Stimulated activated CD8-positive, alpha-beta memory T cell treated with anti-CD3 and anti-CD28 coated beads, Interleukin-4, amount 100 ng/mL, for 1 hour (primary cell): ENCODE measurements around the gene CRTAP.
"Not testable (repeated sequence)": the region's sequence is repeated elsewhere in the genome, so short reads cannot be mapped to it uniquely, and the experiment has no call there.

ENCODE experiments used
- DNase-seq, 2 donors: peaks; one replicate each; pipeline ENCODE4 v3.0.0-alpha.2; 2020; ENCODE audit warnings: low read depth in 2 of 2, low spot score in 1 of 2

The CRTAP gene

DNA sequence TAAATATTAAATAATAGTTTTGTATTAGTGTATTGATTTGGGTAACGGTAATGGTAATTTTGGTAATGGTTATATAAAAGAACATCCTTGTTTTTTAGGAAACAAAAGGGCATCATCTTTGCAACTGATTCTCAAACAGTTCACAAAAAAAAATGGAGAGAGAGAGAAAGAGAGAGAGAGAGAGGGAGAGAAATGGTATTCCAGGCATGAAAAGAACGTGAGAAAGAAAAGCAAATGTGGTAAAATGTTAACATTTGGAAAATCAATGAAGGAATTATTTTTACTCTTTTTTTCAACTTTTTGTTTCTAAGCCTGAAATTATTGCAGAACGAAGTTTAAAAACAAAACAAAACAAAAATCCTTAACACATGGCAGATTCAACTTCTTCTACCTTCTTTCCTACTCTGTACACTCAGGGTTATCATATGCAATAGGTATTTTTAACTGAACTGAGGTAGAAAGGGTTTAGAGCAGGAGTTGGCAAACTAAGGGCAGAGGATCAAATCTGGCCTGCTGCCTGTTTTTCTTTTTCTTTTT lies 14.6 kb upstream of the CRTAP start:
- DNase-seq, result no peak

DNA sequence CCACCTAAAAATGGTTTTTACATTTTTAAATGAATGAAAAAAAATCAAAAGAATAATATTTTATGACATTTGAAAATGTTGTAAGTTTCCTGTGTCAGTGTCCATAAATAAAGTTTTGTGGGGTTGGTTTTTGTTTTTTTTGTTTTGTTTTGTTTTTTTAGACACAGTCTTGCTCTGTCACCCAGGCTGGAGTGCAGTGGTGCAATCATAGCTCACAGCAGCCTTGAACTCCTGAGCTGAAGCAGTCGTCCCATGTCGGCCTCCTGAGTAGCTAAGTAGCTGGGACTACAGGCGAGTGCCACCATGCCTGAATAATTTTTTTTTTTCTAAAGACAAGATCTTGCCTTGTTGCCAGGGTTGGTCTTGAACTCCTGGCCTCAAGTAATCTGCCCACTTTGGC lies 14.1 kb upstream of the CRTAP start:
- no peak for DNase-seq

DNA sequence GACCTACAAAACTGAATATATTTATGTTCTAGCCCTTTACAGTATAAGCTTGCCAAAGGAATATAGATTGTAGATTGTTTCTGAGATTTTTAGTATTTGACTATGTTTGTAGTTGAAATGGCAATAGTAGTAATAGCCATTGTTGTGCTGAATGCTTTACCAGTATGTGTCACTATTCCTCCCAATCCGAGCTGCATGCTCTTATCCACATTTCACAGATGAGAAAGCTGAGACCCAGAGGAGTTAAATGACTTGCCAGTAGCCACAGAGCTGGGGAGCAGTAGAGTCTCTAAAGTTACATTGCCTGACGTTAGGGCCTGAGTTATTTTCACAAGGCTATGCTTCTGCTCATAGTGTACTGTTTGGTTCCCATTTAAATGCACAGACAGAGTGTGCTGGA lies 13.6 kb upstream of the CRTAP start:
- no peak for DNase-seq

DNA sequence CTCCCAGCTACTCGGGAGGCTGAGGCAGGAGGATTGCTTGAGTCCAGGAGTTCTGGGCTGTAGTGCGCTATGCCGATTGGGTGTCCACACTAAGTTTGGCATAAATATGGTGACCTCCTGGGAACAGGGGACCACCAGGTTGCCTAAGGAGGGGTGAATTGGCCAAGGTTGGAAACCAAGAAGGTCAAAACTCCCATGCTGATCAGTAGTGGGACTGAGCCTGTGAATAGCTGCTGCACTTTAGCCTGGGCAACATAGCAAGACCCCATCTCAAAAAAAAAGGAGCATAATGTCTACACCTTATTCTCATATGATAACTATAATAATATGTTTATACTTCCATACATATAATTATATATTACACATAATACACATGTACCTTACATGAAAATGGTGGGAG lies 10.8 kb upstream of the CRTAP start:
- no peak for DNase-seq

DNA sequence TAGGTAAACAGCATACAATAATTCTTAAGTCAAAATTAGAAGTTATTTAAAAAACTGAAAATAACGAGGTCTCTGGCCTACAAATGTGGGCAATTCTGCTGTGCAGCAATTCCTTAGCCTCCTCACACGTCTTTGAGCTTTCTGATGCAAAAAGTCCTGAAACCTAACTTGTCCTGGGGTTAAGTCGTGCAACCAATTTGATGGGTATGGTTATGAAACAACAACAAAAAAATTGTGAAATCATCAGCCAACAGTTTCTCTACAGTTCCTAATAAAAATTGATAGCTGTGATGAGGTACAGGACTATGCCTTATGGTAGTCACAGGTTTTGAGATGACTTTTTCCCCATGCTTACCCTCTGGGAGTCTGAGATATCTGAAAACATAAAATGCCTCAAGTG lies 10.3 kb upstream of the CRTAP start:
- DNase-seq, result no peak

DNA sequence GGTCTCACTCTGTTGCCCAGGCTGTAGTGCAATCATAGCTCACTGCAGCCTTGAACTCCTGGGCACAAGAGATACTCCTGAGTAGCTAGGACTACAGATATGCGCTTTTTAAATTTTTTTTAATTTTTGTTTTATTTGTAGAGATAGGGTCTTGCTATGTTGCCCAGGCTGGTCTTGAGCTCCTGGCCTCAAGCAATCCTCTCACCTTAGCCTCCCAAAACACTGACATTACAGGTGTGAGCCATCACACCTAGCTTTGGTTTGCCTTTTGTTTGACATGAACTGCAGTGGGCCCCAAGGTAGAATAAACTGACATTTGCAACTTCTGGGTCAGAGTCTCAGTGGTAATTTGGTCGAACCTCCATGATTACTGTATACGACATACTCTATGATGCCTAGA lies 9.0 kb upstream of the CRTAP start:
- DNase-seq, result no peak

DNA sequence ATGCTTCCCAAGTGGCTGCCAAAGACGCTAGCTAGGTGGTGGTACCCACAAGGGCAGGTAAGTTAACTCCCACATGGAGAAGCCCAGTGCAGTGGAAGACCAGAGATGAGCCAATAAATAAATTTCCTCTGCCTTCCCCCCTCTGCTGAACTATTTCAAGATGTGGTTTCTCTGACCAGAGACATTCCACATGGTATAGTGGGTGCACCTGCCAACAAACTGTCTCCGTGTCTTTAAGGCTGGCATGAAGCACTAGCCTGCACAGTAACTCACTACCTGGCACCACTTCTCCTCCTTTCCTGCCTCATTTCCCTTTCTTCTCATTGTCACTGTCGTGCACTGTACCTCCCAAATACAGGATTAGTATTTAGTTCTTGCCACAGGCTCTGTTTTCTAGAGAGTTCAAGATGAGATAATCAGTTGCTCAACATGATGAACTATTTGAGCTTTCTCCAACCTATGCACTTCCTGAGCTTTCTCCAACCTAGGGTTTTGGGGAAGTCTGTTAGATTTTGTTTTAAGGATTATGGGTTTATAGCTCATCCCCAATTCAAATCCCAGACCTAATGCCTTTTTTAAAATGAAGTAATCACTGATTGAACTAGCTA lies 8.4 kb upstream of the CRTAP start:
- no peak for DNase-seq

DNA sequence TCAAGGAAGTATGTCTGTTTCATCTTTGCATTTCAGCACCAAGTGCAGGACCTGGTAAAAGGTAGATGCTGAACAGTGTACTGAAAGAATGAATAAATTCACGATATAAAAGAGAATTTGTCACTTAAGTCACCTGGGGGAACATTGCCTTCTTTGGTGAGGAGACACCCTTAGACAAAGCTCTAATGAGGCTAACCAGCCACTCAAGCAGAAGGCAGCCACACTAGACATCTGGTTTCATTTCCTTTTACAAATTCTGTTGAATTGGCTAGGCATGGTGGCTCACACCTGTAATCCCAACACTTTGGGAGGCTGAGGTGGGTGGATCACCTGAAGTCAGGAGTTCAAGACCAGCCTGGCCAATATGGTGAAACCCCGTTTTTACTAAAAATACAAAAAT lies 7.0 kb upstream of the CRTAP start:
- not testable (repeated sequence) for DNase-seq

DNA sequence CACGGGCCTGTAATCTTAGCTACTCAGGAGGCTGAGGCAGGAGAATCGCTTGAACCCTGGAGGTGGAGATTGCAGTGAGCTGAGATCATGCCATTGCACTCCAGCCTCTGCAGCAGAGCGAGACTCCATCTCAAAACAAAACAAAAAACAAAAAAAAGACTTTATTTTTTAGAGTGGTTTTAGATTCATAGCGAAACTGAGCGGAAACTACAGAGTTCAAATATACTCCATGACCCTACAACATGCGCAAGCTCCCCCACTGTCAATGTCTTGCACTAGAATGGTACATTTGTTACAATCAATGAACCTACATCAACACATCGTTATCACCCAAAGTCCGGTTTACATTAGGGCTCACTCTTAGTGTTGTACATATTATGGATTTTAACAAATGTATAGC lies 2.2 kb upstream of the CRTAP start:
- DNase-seq, result no peak

DNA sequence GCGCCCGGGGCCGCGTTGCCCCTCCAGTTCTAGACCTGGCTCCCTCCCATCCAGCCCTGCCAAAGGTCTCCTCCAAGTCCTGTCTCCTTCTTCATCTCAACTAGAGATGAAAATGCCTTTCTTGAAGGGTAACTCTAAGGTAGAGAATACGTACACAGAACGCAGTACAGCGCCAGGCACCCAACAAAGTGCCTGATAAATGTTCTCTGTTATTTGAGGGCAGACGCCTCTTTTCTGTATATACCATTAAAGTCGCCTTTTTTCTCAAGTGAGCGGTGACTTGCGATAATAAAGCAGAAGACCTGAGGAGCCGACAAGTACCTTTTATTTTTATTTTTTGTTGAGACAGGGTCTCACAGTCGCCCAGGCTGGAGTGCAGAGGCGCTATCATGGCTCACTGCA lies 809 bp downstream of the CRTAP start:
- no peak for DNase-seq

DNA sequence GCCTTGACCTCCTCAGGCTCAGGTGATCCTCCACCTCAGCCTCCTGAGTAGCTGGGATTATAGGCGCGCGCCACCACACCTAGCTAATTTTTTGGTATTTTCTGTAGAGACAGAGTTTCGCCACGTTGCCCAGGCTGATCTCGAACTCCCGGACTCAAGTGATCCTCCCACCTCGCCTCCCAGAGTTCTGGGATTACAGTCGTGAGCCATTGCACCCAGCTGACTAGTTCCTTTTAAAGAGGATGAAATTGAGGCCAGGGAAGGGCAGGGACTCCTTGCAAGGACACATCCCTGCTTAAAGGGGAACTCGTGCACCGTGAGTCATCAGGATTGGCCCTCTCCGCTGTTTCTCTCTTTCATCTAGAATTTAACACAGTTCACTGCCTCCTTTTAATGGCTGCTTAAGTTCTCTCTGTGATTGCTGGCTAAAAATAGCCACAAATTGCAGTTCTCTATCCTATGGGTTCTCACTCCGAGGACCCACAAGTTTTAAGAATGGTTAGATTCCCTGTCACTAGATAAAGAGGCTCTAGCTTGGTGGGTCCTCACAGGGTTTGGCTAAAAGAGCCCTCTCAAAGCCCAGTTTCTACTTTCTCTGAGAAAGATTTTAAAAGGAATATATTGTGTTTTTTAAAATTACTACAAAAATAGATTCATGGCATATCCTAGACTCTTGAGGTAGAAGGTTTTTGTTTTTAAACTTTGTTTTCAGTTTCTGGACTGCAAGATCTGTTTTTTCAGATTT lies 1.4 kb downstream of the CRTAP start:
- DNase-seq, result no peak

DNA sequence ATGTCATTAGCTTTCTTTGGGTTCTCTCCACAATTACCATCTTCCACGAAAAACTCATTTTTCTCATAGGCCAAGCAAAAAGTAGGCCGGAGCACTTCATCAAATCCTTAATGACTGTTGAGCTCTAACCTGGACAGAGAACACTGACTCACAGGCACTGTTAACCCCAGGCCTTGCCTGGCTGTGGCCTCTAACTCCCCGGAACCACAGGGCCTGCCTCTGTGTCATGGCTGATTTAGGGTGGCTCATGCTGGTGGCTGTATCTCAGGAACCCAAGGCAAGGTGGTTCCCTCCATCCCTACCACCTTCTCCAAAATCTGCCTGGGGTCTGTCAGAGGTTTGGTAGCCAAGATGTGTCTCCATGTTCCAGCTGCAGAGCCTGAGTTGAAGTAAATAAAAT lies 3.6 kb downstream of the CRTAP start:
- DNase-seq, result no peak

DNA sequence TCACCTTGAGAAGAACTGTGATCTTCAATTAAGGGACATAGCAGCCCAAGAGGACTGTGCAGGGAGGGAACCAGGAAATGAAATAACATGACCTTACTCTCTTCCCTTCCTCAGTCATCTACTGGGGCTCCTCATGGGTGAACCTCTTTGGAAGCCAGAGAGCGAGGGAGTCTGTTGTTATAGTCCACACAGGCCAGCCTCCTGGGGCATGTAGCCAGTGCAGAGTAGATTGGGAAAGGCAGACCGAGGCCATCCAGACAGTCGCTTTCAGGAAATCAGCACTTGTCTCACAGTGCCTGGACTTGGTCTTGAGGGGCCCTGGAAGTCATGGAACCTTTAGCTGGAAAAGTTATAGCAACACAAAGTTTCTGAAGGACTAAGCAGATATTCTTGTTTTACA lies 6.1 kb downstream of the CRTAP start:
- DNase-seq, result no peak

DNA sequence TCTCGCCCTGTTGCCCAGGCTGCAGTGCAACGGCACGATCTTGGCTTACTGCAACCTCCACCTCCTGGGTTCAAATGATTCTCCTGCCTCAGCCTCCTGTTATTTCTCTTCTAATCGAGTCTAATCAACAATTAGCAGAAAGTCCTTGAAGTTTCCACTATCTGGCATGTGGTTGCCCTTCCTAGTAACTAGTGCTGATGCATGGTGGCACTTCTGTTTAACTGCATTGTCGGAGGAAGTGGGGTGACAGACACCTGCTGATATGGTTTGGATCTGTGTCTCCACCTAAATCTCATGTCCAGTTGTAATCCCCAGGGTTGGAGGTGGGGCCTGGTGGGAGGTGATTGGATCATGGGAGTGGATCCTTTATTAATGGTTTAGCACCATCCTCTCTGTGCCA lies 9.2 kb downstream of the CRTAP start:
- no peak for DNase-seq

DNA sequence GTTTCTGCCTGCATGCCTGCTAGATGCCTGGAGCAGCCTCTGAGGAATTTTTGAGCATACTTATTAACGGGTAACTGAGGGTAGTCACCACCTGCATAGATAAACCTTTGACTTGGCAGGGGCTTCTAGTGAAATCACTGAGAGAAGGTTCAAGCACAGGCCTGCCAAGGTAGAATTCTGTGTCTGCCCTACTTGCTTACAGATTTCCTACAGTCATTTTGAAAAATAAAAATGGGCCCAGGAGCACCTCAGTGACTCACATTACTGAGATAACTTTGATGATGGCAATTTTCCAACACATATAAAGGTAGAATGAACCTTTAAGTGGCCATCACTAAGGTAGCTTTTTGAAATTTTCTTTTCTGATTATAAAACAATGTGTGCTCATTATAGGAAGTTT lies 10.8 kb downstream of the CRTAP start:
- DNase-seq, result no peak

DNA sequence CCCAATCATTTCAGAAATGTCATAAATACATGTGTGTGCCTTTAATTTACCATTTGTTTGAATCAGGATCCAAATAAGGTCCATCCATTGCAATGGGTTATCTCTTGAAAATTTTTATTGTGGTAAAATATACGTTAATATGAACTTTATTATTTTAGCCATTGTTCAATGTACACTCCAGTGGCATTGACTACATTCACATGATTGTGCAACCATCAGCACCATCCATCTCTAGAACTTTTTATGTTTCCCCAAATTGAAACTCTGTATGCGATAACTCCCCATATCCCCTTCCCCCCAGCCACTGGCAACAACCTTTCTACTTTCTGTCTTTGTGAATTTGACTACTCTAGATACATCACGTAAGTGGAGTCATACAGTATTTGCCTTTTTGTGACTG lies 12.0 kb downstream of the CRTAP start:
- DNase-seq, result no peak

DNA sequence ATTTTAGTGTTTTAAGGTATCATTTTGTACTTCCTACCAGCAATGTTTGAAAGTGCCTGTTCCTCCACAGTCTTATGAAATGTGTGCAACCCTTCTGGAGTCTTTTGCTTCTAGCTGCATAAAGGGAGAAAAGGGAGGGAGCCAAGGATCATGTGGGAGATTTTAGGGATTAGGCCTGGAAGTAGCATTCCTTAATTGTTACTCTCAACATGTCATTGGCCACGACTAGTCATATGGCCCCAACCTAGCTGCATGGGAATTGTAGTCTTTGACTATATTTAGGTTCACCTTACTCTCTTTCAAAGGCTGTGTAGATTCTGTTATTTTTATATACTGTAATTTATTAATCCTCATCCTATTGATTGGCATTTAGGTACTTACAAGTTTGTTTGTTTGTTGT lies 14.9 kb downstream of the CRTAP start:
- DNase-seq, result no peak

DNA sequence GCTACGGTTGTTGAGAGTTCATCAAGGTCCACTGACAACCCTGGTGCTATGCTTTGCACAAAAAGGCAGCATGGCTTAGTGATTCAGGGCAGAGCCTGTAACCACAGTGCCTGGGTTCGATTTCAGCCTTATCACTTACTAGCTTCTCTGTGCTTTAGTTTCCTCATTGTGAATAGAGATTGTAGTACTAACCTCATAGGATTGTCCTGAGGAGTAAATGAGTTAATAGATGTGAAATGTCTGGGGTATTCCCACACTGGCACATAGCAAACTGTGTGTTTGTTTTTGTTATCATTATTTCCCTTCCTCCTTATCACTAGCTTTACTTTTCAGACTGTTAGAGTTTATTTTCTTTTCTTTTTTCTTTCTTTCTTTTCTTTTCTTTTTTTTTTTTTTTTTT lies 16.3 kb downstream of the CRTAP start:
- DNase-seq, result no peak

DNA sequence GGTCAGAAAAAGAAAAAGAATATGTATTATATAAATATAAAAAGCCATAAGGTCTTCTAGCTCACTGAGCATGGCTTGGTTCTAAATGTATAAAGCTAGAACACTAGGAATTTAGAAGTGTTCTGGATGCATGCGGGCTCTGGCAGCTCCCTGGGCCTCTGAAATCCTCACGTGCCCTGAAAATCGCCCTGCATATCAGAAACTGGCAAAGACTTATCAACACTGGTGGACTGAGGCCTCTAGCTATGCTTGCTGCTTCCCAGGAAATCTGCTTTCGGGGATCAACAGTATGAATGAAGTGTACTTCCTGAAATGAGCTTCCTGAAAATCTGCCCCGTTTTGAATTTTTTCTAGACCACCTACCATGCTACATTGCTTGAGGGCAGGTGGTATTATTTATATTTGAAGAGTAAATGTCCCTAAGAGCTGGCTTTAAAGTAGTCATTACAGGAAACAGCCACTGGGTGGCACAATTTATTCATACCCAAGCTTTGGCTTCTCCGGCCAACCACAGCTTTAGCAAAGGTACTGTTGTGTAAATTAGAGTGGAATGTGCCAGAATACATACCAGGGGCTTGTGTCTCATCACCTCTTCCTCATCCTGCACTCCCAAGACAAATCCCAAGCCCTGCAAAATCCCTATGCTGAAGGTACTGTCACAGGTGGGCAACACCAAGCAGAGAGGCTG lies 17.7 kb downstream of the CRTAP start:
- DNase-seq, result peak in 1 of 2 donors; percentile 10

DNA sequence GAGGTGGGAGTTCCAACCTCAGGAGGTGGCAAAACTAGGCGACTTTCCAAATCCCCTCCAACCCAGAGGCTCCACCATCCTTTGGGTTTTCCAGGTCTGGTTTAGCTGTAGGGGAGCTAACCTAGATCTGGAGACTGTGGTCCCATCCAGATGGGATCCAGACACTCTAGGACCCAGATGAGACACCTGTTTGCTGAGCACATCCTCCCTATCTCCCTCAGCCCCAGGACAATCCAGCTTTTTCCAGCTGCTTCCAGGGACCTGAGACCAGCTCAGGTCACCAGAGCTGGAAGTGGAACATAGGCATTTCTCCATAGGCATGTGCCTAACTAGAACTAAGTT lies 18.2 kb downstream of the CRTAP start:
- no peak for DNase-seq

DNA sequence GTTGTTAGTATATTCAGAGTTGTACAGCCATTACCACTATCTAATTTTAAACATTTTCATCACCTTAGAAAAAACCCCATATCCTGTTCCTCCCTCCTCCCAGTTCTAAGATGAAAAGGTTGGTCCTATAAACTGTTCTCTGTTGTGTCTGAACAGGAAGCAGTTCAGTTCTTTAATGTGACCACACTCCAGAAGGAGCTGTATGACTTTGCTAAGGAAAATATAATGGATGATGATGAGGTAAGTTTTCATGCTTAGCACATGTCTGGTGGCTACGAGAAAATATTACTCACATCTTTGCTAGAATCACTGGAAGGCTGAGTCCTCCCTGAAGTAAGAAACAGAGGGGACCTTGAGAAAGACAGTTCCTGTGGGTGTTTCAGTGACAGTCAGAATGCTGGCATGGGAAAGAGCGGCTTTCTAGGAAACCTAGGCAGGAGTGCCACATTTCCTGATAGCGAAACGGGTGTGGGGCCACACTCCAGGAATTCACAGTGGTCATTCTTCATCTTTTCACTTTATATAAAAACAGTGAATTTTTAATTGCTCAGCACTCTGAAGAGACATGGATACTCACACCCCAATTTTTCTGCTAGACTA lies 20.3 kb downstream of the CRTAP start:
- DNase-seq, result no peak

DNA sequence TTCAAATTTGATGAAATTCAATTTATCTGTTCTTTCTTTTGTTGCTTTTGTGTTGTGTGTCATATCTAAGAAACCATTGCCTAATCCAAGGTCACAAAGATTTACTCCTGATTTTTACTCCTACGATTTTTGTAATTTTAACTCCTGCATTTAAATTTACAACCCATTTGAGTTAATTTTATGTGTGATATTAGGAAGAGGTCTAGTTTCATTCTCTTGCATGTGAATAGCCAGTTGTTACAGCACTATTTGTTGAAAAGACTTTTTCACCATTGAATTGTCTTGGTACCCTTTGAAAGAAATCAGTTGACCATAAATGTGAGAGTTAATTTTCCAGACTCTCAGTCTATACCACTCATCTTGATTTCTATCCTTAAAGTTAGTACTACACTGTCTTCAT lies 23.9 kb downstream of the CRTAP start:
- no peak for DNase-seq
